KG1 (cell line): ENCODE results near the gene FOXO1.

Experiments used
- DNase-seq: peaks from one replicate; lab custom pipeline; 2025; lab: John Stamatoyannopoulos, UW

The FOXO1 gene

GRCh38 chr13:40580566-40581276, 85.7 kb downstream of the FOXO1 start:
- no peak for DNase-seq

GRCh38 chr13:40579535-40579934, 86.9 kb downstream of the FOXO1 start:
- DNase-seq: no peak

- DNase-seq: no peak
Measured at GRCh38 chr13:40578055-40578454, 88.4 kb downstream of the FOXO1 start.

GRCh38 chr13:40576369-40576768, 90.1 kb downstream of the FOXO1 start:
- DNase-seq: no peak

- DNase-seq: no peak
Measured at GRCh38 chr13:40572961-40573360, 93.5 kb downstream of the FOXO1 start.

- no peak for DNase-seq
Measured at GRCh38 chr13:40571338-40571963, 95.0 kb downstream of the FOXO1 start.

- no peak for DNase-seq
Measured at GRCh38 chr13:40570930-40571329, 95.5 kb downstream of the FOXO1 start.

GRCh38 chr13:40569024-40569350, 97.5 kb downstream of the FOXO1 start:
- no peak for DNase-seq

GRCh38 chr13:40568246-40569023, 98.0 kb downstream of the FOXO1 start:
- no peak for DNase-seq

- DNase-seq: no peak
Measured at GRCh38 chr13:40566811-40567210, 99.6 kb downstream of the FOXO1 start.

- DNase-seq: no peak
Measured at GRCh38 chr13:40565282-40566148, 100.9 kb downstream of the FOXO1 start.

GRCh38 chr13:40564342-40565001, 102.0 kb downstream of the FOXO1 start:
- DNase-seq: no peak

- no peak for DNase-seq
Measured at GRCh38 chr13:40563350-40564125, 102.9 kb downstream of the FOXO1 start.

GRCh38 chr13:40562975-40563349, 103.5 kb downstream of the FOXO1 start:
- DNase-seq: no peak

GRCh38 chr13:40559915-40560314, 106.5 kb downstream of the FOXO1 start:
- no peak for DNase-seq

- DNase-seq: no peak
Measured at GRCh38 chr13:40558656-40559055, 107.8 kb downstream of the FOXO1 start.

GRCh38 chr13:40556453-40556852, 110.0 kb downstream of the FOXO1 start:
- DNase-seq: no peak

GRCh38 chr13:40553356-40553755, 113.1 kb downstream of the FOXO1 start:
- no peak for DNase-seq

GRCh38 chr13:40552895-40553294, 113.5 kb downstream of the FOXO1 start:
- DNase-seq: no peak

- no peak for DNase-seq
Measured at GRCh38 chr13:40550130-40550529, 116.3 kb downstream of the FOXO1 start.

GRCh38 chr13:40549500-40550094, 116.8 kb downstream of the FOXO1 start:
- no peak for DNase-seq
